GM06990 (cell line): ENCODE results near the gene EDDM3A.
"Not testable (repeated sequence)": the region's sequence is repeated elsewhere in the genome, so short reads cannot be mapped to it uniquely, and the experiment has no call there.

Source experiments
- DNase-seq: peaks from one replicate; pipeline ENCODE4 v3.0.0-alpha.2; 2011; ENCODE audit not compliant: insufficient read length; ENCODE audit errors: extremely low read depth
- H3K27me3 ChIP-seq: replicated peaks from 2 replicates; pipeline ENCODE4 v1.6.0; 2011; ENCODE audit warnings: low read length; ENCODE audit not compliant: control insufficient read depth, insufficient read depth
- H3K36me3 ChIP-seq: 2 replicates; pipeline ENCODE4 v1.5.1; 2011; ENCODE audit warnings: low read length; ENCODE audit not compliant: control insufficient read depth, insufficient read depth
- H3K4me3 ChIP-seq: replicated peaks from 2 replicates; pipeline ENCODE4 v1.5.1; 2011; ENCODE audit warnings: low read depth, mild to moderate bottlenecking, control low read depth, low read length
- CTCF ChIP-seq: IDR thresholded peaks from 2 replicates; pipeline ENCODE4 v1.5.1; 2011; ENCODE audit warnings: low read length, control low read depth, mild to moderate bottlenecking, inconsistent platforms; ENCODE audit not compliant: insufficient read depth, poor library complexity, severe bottlenecking

EDDM3A gene

GRCh38 chr14:20734430-20734806 is 11.3 kb upstream of the EDDM3A start:
- no peak for DNase-seq
- no peaks in the 10 kb centered on the region for H3K36me3 ChIP-seq
- TF ChIP-seq CTCF = no peak
- H3K27me3 ChIP-seq = no peaks in the 10 kb centered on the region
- H3K4me3 ChIP-seq = no peak overlapping the region

GRCh38 chr14:20738292-20738691 is 7.4 kb upstream of the EDDM3A start:
- not testable (repeated sequence) for H3K36me3 ChIP-seq, H3K4me3 ChIP-seq, H3K27me3 ChIP-seq, DNase-seq

GRCh38 chr14:20742132-20742531 is 3.6 kb upstream of the EDDM3A start:
- H3K27me3 ChIP-seq = no peaks in the 10 kb centered on the region; the same call in 1 of the 2 replicates
- H3K36me3 ChIP-seq = no peaks in the 10 kb centered on the region
- TF ChIP-seq CTCF = no peak
- DNase-seq = no peak
- H3K4me3 ChIP-seq = no peak overlapping the region

GRCh38 chr14:20743556-20743955 is 2.1 kb upstream of the EDDM3A start:
- no peak overlapping the region for H3K4me3 ChIP-seq
- DNase-seq = no peak
- H3K27me3 ChIP-seq = no peaks in the 10 kb centered on the region; the same call in 1 of the 2 replicates
- TF ChIP-seq CTCF = no peak
- H3K36me3 ChIP-seq = no peaks in the 10 kb centered on the region

GRCh38 chr14:20746566-20746965 is 879 bp downstream of the EDDM3A start:
- TF ChIP-seq CTCF = no peak
- no peaks in the 10 kb centered on the region for H3K36me3 ChIP-seq
- no peaks in the 10 kb centered on the region for H3K27me3 ChIP-seq
- H3K4me3 ChIP-seq = no peak overlapping the region
- DNase-seq = no peak

- Histone ChIP-seq H3K4me3 (no peak overlapping the region), H3K36me3 (no peaks in the 10 kb centered on the region), H3K27me3 (no peaks in the 10 kb centered on the region)
- DNase-seq = no peak
- no peak for TF ChIP-seq CTCF
Observed at GRCh38 chr14:20748439-20748838, 2.8 kb downstream of the EDDM3A start.

- Histone ChIP-seq H3K27me3 (no peaks in the 10 kb centered on the region), H3K36me3 (no peaks in the 10 kb centered on the region), H3K4me3 (no peak overlapping the region)
- TF ChIP-seq CTCF = no peak
- no peak for DNase-seq
Observed at GRCh38 chr14:20750194-20750593, 4.5 kb downstream of the EDDM3A start.
